ENCODE measurements around the gene FUT9. TPM values are rescaled to one million over a fixed set of nuclear protein-coding genes. Genes with fewer than 3 reads are reported as not detected.

FUT9 gene
- total and polyA plus RNA-seq, 4 donors, result under 0.01 TPM; not detected in 3

DNA sequence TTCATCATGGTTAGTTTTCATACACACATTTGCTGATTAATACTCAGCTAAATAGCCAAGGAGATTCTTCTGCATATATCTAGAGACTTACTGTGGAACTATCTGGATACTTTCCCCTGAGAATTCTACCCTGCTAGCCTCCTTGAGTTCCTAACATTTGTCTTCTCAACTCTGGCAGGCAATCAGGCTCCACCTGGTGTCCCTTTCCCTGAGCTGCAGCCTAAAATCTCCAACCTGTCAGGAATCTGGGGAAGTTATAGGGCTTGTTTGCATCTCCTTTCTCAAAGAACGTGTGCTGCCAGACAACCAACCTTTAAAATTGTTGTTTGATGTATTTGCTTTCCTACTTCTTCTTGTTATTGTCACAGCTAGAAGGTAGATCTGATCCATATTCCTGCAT lies 73.4 kb downstream of the FUT9 start:
- no peaks in the 10 kb centered on the region for H3K4me1 ChIP-seq (ENCODE audit: control insufficient read depth in 1 of 2, insufficient read depth in 2 of 2, low read length in 2 of 2)
- DNase-seq, result no peak
- intact Hi-C loops (cut with DNase I), result no loop called here
- ATAC-seq (ENCODE audit: low FRiP score), result no peak
- WGBS, 2 donors, result 26 to 29% methylated on average over 1 of the region's 1 CpG
- H3K27me3 ChIP-seq (ENCODE audit: control insufficient read depth in 1 of 2, insufficient read depth in 2 of 2, low read length in 1 of 2), result no peaks in the 10 kb centered on the region
- no peak overlapping the region for H3K27ac ChIP-seq (ENCODE audit: low read depth in 1 of 2, low read length in 2 of 2)
- H3K36me3 ChIP-seq (ENCODE audit: control insufficient read depth in 1 of 2, insufficient read depth in 2 of 2, low read length in 1 of 2), result no peaks in the 10 kb centered on the region
- H3K4me3 ChIP-seq (ENCODE audit: low read length in 2 of 2), result no peak overlapping the region
- no peaks in the 10 kb centered on the region for H3K9me3 ChIP-seq (ENCODE audit: control insufficient read depth, low read length)

DNA sequence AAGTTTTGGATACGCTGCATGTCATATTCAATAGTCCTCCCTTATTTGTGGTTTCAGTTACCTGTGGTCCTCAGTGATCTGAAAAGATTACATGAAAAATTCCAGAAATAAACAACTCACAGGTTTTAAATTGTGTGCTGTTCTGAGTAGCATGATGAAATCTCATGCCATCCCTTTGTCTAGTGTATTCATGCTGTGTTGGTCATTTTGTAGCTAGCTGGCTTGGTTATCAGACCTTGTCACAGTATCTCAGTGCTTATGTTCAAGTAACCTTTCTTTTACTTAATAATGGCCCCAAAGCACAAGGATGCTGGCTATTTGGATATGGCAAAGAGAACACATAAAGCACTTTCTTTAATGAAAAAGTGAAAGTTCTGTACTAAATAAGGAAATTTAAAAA lies 78.3 kb downstream of the FUT9 start:
- H3K36me3 ChIP-seq (ENCODE audit: control insufficient read depth in 1 of 2, insufficient read depth in 2 of 2, low read length in 1 of 2), result no peaks in the 10 kb centered on the region
- intact Hi-C loops (cut with DNase I), result no loop called here
- H3K9me3 ChIP-seq (ENCODE audit: control insufficient read depth, low read length), result no peaks in the 10 kb centered on the region
- H3K4me1 ChIP-seq (ENCODE audit: control insufficient read depth in 1 of 2, insufficient read depth in 2 of 2, low read length in 2 of 2), result no peaks in the 10 kb centered on the region
- H3K4me3 ChIP-seq (ENCODE audit: low read length in 2 of 2), result no peak overlapping the region
- ATAC-seq (ENCODE audit: low FRiP score) (no peak), DNase-seq (no peak)
- 93 to 94% methylated on average over 1 of the region's 1 CpG for WGBS, 2 donors
- peaks cover 0 to 1% of the 10 kb centered on the region in 2 donors for H3K27me3 ChIP-seq (ENCODE audit: control insufficient read depth in 1 of 2, insufficient read depth in 2 of 2, low read length in 1 of 2)
- no peak overlapping the region for H3K27ac ChIP-seq (ENCODE audit: low read depth in 1 of 2, low read length in 2 of 2)

DNA sequence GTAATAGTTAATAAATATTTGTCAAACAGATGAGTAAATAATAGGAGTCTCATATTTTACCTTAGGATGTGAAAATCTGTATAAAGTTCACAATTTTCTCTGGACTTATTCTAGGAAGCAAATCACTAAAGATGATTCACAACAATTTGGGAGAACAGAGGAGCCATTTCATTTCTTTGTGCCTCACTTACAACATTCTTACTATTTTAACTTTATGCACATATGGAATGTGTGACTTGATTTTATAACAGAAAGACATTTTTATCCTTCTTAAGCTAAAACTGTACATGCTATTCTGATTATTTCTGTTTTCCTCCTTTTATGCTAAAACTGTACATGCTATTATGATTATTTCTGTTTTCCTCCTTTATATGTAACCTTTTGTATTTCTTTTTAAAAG lies 83.3 kb downstream of the FUT9 start:
- Histone ChIP-seq H3K4me1 (ENCODE audit: control insufficient read depth in 1 of 2, insufficient read depth in 2 of 2, low read length in 2 of 2) (no peaks in the 10 kb centered on the region), H3K36me3 (ENCODE audit: control insufficient read depth in 1 of 2, insufficient read depth in 2 of 2, low read length in 1 of 2) (no peaks in the 10 kb centered on the region), H3K27me3 (ENCODE audit: control insufficient read depth in 1 of 2, insufficient read depth in 2 of 2, low read length in 1 of 2) (peaks cover 0 to 1% of the 10 kb centered on the region in 2 donors), H3K27ac (ENCODE audit: low read depth in 1 of 2, low read length in 2 of 2) (no peak overlapping the region), H3K4me3 (ENCODE audit: low read length in 2 of 2) (no peak overlapping the region), H3K9me3 (ENCODE audit: control insufficient read depth, low read length) (no peaks in the 10 kb centered on the region)
- intact Hi-C loops (cut with DNase I), result no loop called here
- DNase-seq (no peak), ATAC-seq (ENCODE audit: low FRiP score) (no peak)

DNA sequence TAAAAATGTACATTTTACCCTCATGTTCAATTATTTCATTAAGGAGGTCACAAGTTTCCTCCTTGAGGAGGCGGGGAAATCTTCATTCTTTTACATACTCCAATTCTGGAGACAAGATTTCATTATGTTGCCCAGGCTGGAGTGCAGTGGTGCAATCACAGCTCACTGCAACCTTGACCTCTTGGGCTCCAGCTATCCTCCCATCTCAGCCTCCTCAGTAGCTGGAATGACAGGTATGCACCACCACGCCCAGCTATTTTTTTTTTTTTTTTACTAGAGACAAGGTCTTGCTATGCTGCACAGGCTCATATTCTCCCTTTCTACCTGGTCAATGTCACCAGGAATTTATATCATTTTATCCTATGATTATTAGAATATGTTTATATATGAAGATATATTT lies 85.8 kb downstream of the FUT9 start:
- Histone ChIP-seq H3K4me1 (ENCODE audit: control insufficient read depth in 1 of 2, insufficient read depth in 2 of 2, low read length in 2 of 2) (peaks cover 0 to 2% of the 10 kb centered on the region in 2 donors), H3K4me3 (ENCODE audit: low read length in 2 of 2) (no peak overlapping the region), H3K27ac (ENCODE audit: low read depth in 1 of 2, low read length in 2 of 2) (no peak overlapping the region), H3K36me3 (ENCODE audit: control insufficient read depth in 1 of 2, insufficient read depth in 2 of 2, low read length in 1 of 2) (no peaks in the 10 kb centered on the region), H3K9me3 (ENCODE audit: control insufficient read depth, low read length) (no peaks in the 10 kb centered on the region), H3K27me3 (ENCODE audit: control insufficient read depth in 1 of 2, insufficient read depth in 2 of 2, low read length in 1 of 2) (no peaks in the 10 kb centered on the region)
- no peak for ATAC-seq (ENCODE audit: low FRiP score)
- intact Hi-C loops (cut with DNase I), result no loop called here
- 69 to 80% methylated on average over 2 of the region's 2 CpGs for WGBS, 2 donors
- DNase-seq, result no peak

DNA sequence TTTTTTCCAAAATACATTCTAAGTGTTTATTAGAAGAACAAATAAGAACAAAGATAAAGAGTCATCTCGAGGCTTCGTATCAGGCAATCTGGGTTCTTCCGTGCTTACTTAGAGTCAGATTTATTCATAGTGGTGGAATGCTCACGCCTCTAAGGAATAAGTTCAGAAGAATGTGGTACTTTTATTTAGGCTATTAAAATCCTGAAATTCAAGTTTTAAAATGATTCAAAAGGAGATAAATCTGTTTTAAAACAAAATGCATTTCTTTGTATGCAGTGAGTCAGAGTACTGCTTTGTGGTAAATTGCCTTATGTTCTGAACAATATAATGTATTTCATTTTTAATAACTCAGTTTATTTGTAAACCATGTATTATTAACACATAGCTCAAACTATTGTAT lies 89.1 kb downstream of the FUT9 start:
- DNase-seq (no peak), ATAC-seq (ENCODE audit: low FRiP score) (no peak)
- Histone ChIP-seq H3K4me1 (ENCODE audit: control insufficient read depth in 1 of 2, insufficient read depth in 2 of 2, low read length in 2 of 2) (peaks cover 0 to 2% of the 10 kb centered on the region in 2 donors), H3K27me3 (ENCODE audit: control insufficient read depth in 1 of 2, insufficient read depth in 2 of 2, low read length in 1 of 2) (no peaks in the 10 kb centered on the region), H3K27ac (ENCODE audit: low read depth in 1 of 2, low read length in 2 of 2) (no peak overlapping the region), H3K4me3 (ENCODE audit: low read length in 2 of 2) (no peak overlapping the region), H3K9me3 (ENCODE audit: control insufficient read depth, low read length) (no peaks in the 10 kb centered on the region), H3K36me3 (ENCODE audit: control insufficient read depth in 1 of 2, insufficient read depth in 2 of 2, low read length in 1 of 2) (no peaks in the 10 kb centered on the region)
- 82 to 84% methylated on average over 4 of the region's 4 CpGs for WGBS, 2 donors
- intact Hi-C loops (cut with DNase I), result no loop called here

DNA sequence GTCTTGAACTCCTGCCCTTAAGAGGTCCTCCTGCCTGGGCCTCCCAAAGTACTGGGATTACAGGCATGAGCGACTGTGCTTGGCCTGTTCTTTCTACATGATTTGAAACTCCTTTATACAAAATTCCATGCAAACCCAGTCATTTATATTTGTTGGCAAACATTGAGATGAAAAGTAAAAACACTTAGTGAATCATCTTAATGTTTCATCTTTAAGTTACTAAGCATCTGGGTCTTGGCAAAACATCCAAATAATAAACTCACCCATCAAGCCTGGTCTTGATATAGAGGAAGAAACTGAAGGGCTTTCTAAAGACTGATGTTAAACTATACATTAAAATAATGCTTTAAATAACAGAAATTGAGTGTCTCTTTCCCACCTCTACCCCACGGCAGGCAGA lies 95.1 kb downstream of the FUT9 start:
- H3K27ac ChIP-seq (ENCODE audit: low read depth in 1 of 2, low read length in 2 of 2), result no peak overlapping the region
- H3K9me3 ChIP-seq (ENCODE audit: control insufficient read depth, low read length), result no peaks in the 10 kb centered on the region
- 73 to 79% methylated on average over 2 of the region's 2 CpGs for WGBS, 2 donors
- DNase-seq, result no peak
- H3K36me3 ChIP-seq (ENCODE audit: control insufficient read depth in 1 of 2, insufficient read depth in 2 of 2, low read length in 1 of 2), result no peaks in the 10 kb centered on the region
- H3K27me3 ChIP-seq (ENCODE audit: control insufficient read depth in 1 of 2, insufficient read depth in 2 of 2, low read length in 1 of 2), result no peaks in the 10 kb centered on the region
- no peak overlapping the region for H3K4me3 ChIP-seq (ENCODE audit: low read length in 2 of 2)
- intact Hi-C loops (cut with DNase I), result no loop called here
- ATAC-seq (ENCODE audit: low FRiP score), result no peak
- peaks cover 0 to 2% of the 10 kb centered on the region in 2 donors for H3K4me1 ChIP-seq (ENCODE audit: control insufficient read depth in 1 of 2, insufficient read depth in 2 of 2, low read length in 2 of 2)

DNA sequence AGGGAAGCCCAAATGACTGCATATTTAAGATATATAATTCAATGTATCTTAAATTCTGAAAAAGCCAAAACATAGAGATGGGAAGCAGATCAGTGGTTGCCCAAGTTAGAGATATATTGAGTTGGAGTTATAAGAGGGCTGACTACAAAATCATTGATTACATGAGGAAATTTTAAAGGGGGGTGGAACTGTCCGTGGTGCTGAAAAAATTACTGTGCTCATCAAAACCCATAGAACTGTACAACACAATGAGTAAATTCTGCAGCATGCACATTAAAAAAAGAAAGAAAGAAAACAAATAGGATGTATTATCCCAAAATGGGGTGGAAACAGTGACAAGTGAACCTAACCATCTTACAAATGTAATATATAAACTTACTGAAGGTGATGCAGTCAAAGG lies 100.9 kb downstream of the FUT9 start:
- H3K27me3 ChIP-seq (ENCODE audit: control insufficient read depth in 1 of 2, insufficient read depth in 2 of 2, low read length in 1 of 2), result no peaks in the 10 kb centered on the region
- 27 to 35% methylated on average over 1 of the region's 1 CpG for WGBS, 2 donors
- ATAC-seq (ENCODE audit: low FRiP score) (no peak), DNase-seq (no peak)
- intact Hi-C loops (cut with DNase I), result no loop called here
- no peaks in the 10 kb centered on the region for H3K4me1 ChIP-seq (ENCODE audit: control insufficient read depth in 1 of 2, insufficient read depth in 2 of 2, low read length in 2 of 2)
- H3K4me3 ChIP-seq (ENCODE audit: low read length in 2 of 2), result no peak overlapping the region
- no peaks in the 10 kb centered on the region for H3K9me3 ChIP-seq (ENCODE audit: control insufficient read depth, low read length)
- no peak overlapping the region for H3K27ac ChIP-seq (ENCODE audit: low read depth in 1 of 2, low read length in 2 of 2)
- H3K36me3 ChIP-seq (ENCODE audit: control insufficient read depth in 1 of 2, insufficient read depth in 2 of 2, low read length in 1 of 2), result no peaks in the 10 kb centered on the region

DNA sequence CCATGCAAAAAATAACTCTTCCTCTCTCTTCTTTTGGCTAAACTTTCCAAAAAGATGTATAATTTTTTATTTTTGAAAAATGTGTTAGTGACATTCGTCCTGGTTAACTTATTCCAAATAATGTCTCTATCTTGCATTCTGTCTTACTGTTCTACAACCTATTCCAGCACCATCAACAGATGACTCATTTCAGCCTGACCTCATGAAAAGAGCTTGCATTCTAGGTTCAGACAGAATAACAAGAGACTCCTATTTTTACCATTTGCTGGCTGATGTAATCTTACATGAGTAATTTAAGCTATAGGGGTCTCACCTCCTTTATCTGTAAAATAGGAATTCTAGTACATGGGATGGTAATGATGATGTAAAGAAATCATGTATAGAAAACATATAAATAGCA lies 109.0 kb downstream of the FUT9 start:
- Histone ChIP-seq H3K27me3 (ENCODE audit: control insufficient read depth in 1 of 2, insufficient read depth in 2 of 2, low read length in 1 of 2) (no peaks in the 10 kb centered on the region), H3K4me1 (ENCODE audit: control insufficient read depth in 1 of 2, insufficient read depth in 2 of 2, low read length in 2 of 2) (no peaks in the 10 kb centered on the region), H3K4me3 (ENCODE audit: low read length in 2 of 2) (no peak overlapping the region), H3K9me3 (ENCODE audit: control insufficient read depth, low read length) (no peaks in the 10 kb centered on the region), H3K36me3 (ENCODE audit: control insufficient read depth in 1 of 2, insufficient read depth in 2 of 2, low read length in 1 of 2) (no peaks in the 10 kb centered on the region), H3K27ac (ENCODE audit: low read depth in 1 of 2, low read length in 2 of 2) (no peak overlapping the region)
- ATAC-seq (ENCODE audit: low FRiP score) (no peak), DNase-seq (no peak)
- intact Hi-C loops (cut with DNase I), result no loop called here
- WGBS, 2 donors, result 33 to 55% methylated on average over 1 of the region's 1 CpG

DNA sequence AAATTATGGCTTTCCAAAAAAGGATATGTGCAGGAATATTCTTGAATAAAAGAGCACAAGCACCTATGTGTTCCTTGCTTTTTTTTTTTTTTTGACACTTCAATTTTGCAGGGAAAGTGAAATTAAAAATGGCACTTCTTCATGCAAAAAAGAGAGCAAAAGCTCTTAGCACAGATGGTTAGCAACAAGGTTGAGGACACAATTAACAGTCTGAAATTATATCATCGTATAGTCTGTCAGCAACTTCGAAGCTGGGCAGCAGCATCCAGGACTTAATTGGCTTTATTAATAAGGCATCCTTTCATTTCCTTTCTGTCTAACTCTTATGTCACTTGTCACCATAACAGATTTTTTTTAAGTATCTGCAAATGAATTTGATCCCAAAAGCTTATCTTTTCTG lies 122.6 kb downstream of the FUT9 start:
- intact Hi-C loops (cut with DNase I), result no loop called here
- no peaks in the 10 kb centered on the region for H3K27me3 ChIP-seq (ENCODE audit: control insufficient read depth in 1 of 2, insufficient read depth in 2 of 2, low read length in 1 of 2)
- H3K4me1 ChIP-seq (ENCODE audit: control insufficient read depth in 1 of 2, insufficient read depth in 2 of 2, low read length in 2 of 2), result no peaks in the 10 kb centered on the region
- WGBS, 2 donors, result 91 to 93% methylated on average over 2 of the region's 2 CpGs
- no peaks in the 10 kb centered on the region for H3K36me3 ChIP-seq (ENCODE audit: control insufficient read depth in 1 of 2, insufficient read depth in 2 of 2, low read length in 1 of 2)
- H3K4me3 ChIP-seq (ENCODE audit: low read length in 2 of 2), result no peak overlapping the region
- no peaks in the 10 kb centered on the region for H3K9me3 ChIP-seq (ENCODE audit: control insufficient read depth, low read length)
- ATAC-seq (ENCODE audit: low FRiP score) (no peak), DNase-seq (no peak)
- no peak overlapping the region for H3K27ac ChIP-seq (ENCODE audit: low read depth in 1 of 2, low read length in 2 of 2)
